H1 (cell line): ENCODE data around the gene SPAG5.

Experiments used
- CHD2 ChIP-seq: IDR thresholded peaks from 2 replicates; pipeline ENCODE4 v1.6.1; 2012; ENCODE audit warnings: low read length, improper control_type of control experiment
- EGR1 ChIP-seq: IDR thresholded peaks from 2 replicates; pipeline ENCODE4 v1.6.1; 2011; ENCODE audit warnings: low read depth, low read length, borderline replicate concordance
- TF ChIP-seq, protein P1 (sequence below), 3 experiments: IDR thresholded peaks; 1 replicate in 2 of 3; 2 replicates in 1 of 3; pipeline versions ENCODE4 v1.5.1 to v1.6.1; 2011; ENCODE audit warnings: low read length in 3 of 3, mild to moderate bottlenecking in 3 of 3, inconsistent platforms in 2 of 3, low read depth in 1 of 3, moderate library complexity in 1 of 3; ENCODE audit not compliant: insufficient read depth in 1 of 3; ENCODE audit errors: control extremely low read depth in 1 of 3

DNA sequence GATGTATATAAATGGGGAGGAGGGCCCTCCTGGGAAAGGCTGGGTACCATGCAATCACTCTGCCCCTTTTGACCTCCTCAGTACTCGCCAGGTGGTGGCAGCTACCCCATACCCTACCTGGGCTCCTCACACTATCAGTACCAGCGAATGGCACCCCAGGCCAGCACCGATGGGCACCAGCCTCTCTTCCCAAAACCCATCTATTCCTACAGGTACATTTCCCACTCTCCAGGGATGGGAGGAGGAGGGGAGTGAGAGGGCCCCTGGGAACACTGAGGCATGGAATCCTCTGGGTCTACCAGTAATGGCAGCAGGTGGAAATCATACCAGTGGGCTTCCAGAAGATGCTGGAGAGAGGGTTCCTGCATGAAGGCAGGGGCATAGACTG lies 69.8 kb downstream of the SPAG5 start:
- TF ChIP-seq, protein P1, sequence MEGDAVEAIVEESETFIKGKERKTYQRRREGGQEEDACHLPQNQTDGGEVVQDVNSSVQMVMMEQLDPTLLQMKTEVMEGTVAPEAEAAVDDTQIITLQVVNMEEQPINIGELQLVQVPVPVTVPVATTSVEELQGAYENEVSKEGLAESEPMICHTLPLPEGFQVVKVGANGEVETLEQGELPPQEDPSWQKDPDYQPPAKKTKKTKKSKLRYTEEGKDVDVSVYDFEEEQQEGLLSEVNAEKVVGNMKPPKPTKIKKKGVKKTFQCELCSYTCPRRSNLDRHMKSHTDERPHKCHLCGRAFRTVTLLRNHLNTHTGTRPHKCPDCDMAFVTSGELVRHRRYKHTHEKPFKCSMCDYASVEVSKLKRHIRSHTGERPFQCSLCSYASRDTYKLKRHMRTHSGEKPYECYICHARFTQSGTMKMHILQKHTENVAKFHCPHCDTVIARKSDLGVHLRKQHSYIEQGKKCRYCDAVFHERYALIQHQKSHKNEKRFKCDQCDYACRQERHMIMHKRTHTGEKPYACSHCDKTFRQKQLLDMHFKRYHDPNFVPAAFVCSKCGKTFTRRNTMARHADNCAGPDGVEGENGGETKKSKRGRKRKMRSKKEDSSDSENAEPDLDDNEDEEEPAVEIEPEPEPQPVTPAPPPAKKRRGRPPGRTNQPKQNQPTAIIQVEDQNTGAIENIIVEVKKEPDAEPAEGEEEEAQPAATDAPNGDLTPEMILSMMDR (IDR thresholded peaks at IDR 0.05; ENCODE audit: control extremely low read depth in 1 of 3, insufficient read depth in 1 of 3, low read depth in 1 of 3, low read length in 3 of 3): no peak
- TF ChIP-seq CHD2: no peak
- TF ChIP-seq EGR1: no peak
